Activated T-cell treated with anti-CD3 and anti-CD28 coated beads for 48 hours (primary cell): Measurements from ENCODE around the gene KIF6.
"Not testable (repeated sequence)": the region's sequence is repeated elsewhere in the genome, so short reads cannot be mapped to it uniquely, and the experiment has no call there.

ENCODE experiments used
- DNase-seq: peaks from one replicate; pipeline ENCODE4 v3.0.0-alpha.2; 2020; ENCODE audit warnings: low read depth

Gene KIF6, protein sequence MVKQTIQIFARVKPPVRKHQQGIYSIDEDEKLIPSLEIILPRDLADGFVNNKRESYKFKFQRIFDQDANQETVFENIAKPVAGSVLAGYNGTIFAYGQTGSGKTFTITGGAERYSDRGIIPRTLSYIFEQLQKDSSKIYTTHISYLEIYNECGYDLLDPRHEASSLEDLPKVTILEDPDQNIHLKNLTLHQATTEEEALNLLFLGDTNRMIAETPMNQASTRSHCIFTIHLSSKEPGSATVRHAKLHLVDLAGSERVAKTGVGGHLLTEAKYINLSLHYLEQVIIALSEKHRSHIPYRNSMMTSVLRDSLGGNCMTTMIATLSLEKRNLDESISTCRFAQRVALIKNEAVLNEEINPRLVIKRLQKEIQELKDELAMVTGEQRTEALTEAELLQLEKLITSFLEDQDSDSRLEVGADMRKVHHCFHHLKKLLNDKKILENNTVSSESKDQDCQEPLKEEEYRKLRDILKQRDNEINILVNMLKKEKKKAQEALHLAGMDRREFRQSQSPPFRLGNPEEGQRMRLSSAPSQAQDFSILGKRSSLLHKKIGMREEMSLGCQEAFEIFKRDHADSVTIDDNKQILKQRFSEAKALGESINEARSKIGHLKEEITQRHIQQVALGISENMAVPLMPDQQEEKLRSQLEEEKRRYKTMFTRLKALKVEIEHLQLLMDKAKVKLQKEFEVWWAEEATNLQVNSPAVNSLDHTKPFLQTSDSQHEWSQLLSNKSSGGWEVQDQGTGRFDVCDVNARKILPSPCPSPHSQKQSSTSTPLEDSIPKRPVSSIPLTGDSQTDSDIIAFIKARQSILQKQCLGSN

DNA sequence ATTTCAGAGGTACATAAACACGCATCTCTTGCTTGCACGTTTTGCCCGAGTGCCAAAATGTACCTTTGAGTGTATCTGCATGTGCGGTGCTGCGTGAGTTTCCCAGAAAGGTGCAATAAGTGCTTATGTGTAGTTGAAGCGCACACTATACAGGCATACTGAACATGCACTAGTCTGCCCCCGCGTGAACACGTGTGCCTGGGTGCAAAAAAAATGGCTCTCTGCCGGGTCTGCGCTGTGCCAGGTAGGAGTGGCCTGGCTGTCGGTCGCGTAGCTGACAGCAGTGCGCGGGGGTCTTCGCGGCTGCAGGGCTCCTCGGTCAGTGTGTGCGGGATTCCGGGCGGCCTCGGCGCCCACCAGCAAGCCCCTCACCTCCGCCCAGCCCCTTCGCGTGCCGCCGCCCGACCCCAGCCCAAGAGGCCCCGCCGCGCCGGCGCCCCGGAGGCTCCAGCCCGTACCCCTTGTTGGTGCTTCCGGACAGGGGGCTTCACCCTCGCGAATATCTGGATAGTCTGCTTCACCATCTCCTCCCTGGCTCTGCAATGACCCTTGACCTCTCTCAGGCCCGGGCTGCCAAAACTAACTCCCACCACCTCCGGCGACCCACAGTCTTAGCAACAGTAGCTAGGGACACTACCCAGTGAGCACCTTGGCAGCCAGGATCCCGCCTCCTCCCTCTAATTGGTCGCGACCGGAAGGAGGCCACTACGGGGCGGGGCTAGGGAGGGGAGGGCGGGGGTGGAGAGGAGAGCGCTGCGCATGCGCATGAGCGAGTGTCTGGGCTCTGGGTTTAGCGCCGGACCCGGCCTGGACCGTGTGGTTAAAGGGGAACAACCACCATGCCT, at the start of gene KIF6:
KIF6 (minus strand) TSS at position 622 of the 845 bp plus-strand sequence; CDS start at position 524, 98 bp downstream.
- DNase-seq, result peak; percentile 76

DNA sequence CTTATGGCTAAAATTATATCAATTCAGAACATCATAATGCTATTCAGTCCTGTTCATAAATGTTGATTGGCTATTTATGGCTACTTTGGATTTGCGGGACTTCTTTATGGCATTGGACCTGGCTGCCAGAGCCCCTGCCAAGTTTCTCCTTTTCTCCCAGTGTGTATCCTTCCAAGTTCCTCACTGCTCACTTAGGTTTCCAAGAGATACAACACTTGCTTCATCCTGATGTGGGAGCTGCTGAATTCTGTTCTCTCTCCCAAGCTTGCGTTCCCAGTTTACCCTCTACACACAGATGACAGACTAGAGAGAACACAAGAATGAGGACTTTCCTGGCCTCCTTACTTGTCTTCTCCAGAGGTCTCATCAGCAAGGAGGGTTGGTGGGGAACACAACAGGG, 48.6 kb upstream of the KIF6 start:
- no peak for DNase-seq

DNA sequence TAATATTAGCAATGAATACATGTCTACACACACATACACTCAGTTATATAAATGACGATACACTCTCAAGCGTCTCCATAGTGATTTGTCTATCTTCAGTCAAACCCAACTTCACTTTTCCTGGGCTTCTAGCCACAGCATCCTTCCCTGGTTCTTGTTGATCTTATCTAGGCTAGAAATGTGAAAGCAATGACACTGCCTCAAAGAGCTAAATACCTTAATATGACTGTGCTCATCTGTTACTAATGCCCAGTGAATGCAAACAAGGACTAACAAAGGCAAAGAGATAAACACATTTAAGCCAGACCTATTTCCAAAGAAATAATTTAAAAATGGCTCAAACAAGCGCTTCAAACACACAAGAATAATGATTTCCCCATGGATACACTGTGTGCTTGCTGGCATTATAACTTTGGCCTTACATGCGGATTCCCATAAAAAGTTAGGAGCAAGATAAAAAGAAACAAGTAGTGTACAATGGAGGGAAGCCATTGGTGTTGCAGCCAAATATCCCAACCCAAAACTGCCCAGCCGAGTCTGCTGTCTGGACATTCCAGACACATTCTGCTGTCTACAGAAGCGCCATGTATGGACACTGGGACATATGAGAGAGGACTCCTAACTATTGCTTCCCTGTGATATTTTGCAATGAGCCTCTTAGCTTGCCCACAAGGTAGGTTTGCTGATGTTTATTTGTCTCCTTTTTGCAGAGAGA, 47.5 kb upstream of the KIF6 start:
- no peak for DNase-seq

DNA sequence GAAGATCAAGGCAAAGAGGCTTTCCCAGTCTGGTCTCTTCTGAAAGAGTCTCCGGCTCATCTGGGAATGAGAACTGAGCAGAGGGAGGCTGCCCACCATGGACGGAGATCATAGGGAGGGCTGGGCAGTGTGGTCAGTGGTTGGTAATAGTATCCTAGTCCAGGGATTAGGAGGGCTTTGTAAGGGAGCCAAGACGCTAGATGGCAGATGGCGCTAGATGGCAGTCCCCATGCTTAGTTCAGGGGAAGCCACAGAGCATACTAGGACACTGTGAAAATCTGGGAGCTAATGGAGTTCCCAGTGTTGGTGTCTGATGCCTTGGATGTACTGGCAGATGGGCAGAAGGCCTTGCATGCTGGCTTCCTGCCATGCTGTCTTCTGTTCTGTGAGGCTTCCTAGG, 45.2 kb upstream of the KIF6 start:
- DNase-seq, result no peak

DNA sequence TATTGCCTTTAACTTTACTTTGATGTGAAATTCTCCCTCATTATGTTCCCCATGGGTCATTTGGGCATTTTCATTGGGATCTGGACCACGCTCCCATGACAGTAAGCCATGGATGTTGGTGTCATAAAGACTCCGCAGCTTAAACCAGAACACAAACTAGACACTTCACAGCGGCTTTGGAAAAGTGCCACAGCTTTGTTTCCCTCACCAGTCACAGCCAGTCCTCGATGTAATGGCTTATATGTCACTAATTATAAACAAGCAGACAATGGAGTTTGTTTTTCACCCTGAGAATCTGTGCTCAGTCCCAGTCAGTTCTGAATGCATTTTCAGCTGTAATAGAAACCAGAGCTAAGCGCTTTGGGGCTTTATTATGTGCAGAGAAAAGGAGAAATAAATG, 43.8 kb upstream of the KIF6 start:
- no peak for DNase-seq

DNA sequence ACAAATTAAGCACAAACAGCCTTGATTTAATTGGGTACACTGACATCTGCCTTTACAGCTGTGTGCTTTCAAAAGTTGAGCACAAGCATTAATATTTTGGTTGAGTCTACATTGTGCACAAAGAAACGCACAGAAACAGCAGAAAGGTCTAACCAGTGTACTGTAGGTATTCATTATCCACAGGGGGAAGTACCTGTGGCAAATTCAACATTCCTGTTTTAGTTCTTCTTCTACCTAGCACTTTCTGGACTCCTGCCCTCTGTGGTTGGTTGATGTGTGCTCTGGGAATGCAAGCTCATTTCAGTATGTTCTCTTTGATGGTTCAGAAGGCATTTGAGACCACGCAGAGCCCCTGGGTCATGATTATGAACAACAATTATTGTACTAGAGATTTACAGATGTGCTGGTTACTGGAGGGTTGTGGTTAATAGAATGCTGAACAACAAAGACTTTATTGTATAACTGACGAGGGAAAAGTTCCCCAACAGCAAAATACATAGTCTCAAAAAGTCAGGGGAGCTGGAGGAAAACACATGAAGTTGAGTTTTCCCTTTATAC, 40.4 kb upstream of the KIF6 start:
- no peak for DNase-seq

DNA sequence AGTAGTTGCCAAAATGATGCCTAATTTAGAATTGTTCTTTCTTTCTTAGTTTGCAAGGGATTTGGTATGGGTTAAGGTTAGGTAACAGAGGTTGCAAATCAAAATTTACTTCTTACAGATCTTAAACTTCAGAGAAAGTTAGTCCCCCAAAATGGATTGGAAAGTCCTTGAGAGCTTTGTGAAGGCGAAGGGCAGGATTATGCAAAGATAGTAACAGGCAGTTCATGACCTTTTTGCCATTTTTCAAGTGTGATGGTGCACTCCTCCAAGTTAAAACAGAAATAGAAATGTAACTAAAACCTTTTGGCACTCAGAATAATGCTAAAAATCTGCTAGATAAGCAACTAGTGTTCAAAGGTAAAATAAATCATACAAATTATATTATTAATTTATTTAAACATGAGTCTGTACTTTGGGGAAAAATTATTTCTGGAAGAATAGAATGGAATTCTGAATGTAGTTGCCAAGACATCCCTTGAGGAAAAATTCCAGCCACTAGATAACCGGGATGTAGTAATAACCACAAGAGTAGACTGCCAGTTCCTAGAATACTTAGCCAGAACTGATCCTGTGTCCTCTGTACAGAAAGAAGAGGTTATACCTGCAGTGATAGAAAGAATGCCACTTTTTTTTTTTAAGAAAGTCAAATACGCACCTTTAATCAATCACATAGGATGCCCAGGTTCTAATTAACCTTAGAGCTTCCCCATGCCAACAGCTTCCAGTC, 35.2 kb upstream of the KIF6 start:
- DNase-seq, result no peak

DNA sequence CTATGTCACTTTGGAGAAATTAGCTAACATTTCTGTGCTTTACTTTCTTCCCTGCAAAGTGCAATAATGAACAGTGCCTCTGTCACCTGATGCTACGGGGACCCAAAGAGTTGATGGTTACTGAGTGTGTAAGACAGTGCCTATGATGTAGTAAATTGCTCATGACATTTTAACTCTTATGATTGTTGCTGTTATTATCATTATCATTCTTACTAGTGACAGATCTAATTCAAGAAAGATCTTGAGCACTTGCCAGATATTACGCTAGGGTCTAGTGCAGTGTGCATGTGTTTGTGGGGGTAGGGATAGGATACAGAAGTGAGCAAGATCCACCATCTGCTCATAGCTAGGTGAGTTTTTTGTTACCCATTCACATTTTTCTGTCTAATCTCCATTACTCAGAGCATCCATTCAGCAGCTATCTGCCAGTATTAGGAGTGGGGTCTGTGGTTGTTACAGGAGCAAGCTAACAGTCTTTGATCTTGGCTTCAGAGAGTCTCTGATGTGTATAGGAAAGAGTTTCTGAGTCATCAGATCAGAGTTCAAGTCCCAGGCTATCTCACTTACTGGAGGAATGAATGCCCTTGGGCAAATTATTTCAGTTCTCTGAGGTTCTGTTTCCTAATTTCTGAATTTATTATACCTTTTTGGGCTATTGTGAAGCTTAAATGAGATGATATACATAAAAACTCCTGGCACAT, 33.8 kb upstream of the KIF6 start:
- DNase-seq, result no peak

DNA sequence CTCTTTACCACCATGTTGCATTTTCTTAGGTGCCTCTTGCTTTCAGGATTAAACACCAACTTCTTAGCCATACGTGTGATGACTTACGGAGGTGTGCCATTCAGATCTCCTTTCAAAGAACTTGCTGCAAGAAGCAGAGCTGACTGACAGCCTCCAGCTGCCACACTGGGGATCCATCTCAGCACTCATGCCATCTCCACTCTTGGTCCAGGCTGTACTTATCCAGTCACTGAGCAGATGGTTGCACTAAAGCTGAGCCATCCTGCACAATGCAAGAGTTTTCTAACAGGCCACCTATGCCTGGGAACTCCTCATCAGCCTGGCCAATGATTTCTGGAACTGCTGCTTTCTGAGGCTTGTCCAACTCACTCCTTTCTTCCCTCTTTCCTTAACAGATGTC, 31.4 kb upstream of the KIF6 start:
- no peak for DNase-seq

DNA sequence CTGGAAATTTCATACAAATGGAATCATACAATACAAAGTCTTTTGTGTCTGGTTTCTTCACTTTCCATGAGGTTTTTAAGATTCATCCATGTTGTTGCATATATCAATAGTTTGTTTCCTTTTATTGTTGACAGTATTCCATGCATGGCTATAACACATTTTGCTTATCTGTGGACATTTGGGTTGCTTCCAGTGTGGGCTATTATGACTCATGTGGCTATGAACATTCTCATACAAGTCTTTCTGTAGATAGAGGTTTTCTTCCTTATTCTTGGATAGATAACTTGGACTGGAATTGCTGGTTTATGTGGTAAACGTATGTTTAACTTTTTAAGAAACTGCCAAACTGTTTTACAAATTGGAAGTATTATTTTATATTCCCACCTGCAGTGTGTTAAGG, 30.0 kb upstream of the KIF6 start:
- DNase-seq, result no peak

DNA sequence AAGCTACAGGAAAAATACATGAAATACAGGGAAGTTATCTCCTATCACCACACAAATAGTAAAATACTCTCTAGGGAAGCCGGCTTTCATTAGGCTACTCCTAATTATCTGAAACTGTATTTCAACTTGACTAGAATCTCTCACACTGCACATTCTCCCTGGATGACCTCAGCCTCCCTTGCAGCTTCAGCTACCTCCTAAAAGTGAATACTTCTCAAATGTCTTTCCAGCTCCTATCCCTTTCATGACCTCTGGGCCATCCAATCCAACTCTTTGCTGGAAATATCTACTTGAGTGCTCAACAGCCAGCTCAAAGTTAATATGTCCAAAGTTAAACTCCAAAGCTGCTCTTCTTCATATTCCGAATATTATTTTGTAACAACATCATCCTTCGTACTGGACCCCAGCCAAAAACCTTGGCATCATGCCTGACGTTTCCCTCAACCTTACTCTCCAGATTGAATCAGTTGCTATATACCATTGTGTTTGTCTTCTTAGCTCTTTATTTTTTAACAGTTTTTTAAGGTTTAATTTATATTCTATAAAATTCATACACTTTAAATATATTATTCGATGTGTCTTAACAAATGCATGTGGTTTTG, 29.4 kb upstream of the KIF6 start:
- no peak for DNase-seq

DNA sequence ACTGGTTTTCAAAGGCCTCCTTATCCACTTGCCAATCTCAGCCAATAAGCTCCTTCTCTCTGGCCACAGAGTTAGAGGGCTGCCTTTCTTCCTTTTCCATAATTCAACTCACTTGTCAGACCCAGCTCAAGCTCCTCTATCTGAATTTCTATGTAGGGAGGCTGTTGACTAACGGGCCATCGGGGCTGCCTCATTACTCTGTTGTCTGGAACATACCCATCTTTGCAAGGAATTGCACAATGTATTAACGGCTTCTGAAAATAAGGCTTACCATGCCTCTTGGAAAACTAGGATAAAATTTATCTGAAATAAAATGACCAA, 28.5 kb upstream of the KIF6 start:
- no peak for DNase-seq

DNA sequence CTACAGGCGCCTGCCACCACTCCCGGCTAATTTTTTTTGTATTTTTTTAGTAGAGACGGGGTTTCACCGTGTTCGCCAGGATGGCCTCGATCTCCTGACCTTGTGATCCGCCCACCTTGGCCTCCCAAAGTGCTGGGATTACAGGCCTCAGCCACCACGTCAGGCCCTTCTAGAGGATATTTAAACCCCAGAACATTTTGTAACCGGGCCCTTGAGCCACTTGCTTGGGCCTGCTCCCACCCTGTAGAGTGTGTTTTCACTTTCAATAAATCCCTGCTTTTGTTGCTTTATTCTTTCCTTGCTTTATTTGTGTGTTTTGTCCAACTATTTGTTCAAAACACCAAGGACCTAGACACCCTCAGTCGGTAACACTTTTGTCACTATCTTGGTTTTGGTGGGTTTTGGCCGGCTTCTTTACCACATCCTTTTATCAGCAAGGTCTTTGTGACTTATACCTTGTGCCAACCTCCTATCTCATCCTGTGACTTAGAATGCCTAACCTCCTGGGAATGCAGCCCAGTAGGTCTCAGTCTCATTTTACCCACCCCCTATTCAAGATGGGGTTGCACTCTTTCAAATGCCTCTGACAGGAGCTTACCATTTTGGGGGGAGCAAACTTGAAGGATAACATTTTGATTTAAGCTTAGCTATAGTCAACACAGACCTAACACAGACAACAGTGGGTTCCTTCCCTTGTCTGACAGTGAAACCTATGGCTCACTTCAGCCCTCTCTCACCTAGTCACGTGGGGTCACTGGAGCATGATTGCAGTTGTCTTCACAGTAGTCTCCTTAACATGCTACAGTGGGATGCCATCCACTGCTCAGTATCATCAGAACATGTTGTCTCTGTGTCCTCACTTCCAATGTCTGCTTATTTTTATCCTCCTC, 27.9 kb upstream of the KIF6 start:
- no peak for DNase-seq

DNA sequence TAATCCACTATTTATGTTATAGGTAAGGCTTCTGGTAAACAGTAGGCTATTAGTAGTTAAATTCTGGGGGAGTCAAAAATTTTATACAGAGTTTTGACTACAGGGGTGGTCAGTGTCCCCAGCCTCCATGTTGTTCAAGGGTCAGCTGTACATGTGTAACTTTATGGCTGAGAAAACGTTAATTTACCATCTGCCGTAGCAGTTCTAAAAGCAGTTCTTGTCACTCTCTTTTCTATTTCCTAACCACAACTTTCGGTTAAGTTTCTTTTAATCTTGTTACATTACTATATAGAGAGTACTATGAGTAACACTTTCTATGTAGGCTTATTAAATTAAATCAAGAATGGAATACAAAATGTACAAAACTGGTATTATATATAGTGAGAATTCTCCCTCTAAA, 21.6 kb upstream of the KIF6 start:
- no peak for DNase-seq

DNA sequence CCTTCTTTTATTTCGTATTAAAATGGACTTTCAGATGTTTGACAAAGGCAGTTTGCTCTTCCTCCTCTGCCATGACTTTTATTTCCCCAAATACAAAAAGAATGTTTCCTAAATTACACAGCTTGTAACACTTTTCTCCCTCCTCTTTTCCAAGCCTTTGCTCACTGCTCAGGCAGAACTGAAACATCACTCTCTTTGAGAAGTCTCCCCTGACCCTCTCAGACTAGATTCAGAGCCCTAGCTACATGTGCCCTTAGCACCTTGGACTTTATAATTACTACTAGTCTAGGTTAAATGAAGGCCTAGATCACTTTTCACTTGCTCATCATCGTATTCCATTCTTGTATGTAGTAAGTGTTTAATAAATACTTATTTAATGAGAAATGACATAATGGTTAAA, 8.5 kb upstream of the KIF6 start:
- DNase-seq, result no peak

DNA sequence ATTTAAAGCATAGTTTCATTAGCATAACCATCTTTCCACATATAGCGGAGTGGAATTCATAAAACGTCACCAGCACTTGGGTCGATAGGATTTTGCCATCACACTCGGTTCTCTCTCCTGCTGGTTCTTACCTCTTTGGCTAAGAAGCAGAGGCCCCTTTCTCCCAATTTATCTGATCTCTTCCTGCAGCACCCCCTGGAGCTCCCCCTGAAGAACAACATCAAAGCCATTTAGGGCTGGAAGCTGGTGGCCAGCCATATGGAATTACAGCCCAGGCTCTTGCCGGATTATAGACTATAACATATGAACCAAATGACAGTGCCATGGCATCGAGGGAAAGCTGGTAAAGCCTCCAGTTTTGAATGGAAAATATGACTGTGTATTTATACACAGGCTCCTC, 6.4 kb upstream of the KIF6 start:
- DNase-seq, result no peak

DNA sequence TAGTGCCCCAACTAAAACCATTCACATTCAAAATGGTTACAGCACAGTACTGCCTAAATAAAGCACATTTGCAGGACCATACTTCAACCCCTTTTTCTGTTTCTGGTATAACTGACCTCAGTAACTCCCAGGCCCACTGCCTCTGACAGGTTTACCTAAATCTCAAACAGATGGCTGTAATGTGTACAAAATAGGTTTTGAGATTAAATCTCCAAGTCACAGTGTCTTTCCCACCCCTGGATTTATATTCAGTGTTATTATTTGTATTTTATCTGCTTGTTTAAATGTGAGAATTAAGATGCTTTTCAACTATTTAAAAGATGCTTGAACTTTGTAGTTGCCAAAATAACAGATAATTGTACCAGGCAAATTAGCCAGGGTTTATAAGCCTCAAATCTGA, 4.7 kb upstream of the KIF6 start:
- DNase-seq, result no peak

DNA sequence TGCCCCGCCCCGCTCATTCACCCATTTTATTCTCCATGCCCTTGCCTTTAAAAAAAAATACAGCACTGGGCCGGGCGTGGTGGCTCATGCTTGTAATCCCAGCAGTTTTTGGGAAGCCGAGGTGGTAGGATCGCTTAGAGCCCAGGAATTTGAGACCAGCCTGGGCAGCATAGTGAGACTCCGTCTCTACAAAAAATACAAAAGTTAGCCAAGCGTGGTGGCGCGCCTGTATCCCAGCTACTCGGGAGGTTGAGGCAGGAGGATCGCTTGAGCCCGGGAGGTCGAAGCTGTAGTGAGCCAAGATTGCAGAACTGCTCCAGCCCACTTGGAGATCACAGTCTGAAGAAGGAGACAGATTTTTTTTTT, 407 bp upstream of the KIF6 start:
- no peak for DNase-seq

DNA sequence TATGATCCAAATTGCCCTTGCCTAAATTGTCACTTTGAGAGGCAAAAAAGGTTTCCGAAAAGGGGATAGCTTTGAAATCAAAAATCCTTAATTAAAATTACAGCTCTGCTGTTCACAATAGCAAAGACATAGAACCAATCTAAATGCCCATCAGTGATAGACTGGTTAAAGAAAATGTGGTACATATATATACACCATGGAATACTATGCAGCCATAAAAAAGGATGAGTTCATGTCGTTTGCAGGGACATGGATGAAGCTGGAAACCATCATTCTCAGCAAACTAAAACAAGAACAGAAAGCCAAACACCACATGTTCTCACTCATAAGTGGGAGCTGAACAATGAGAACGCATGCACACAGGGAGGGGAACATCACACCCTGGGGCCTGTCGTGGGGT, 1.9 kb downstream of the KIF6 start:
- DNase-seq, result not testable (repeated sequence)
